Endothelial cell of umbilical vein (primary cell): ENCODE measurements around the gene SLC2A6.

ENCODE experiments used
- POLR2A ChIP-seq: IDR thresholded peaks from 2 replicates; pipeline ENCODE4 v1.6.1; 2012; ENCODE audit warnings: low read depth, mild to moderate bottlenecking, control low read depth, low read length
- POLR2AphosphoS5 ChIP-seq: IDR thresholded peaks from 2 replicates; pipeline ENCODE4 v1.6.1; 2012; ENCODE audit warnings: low read depth, mild to moderate bottlenecking, control low read depth, low read length, moderate library complexity; ENCODE audit not compliant: insufficient read depth
- TF ChIP-seq, protein P1 (sequence below), 2 donors: IDR thresholded peaks; 1 replicate in 1 of 2; 2 replicates in 1 of 2; pipeline ENCODE4 v1.5.1; 2011; ENCODE audit warnings: low read length in 2 of 2, mild to moderate bottlenecking in 2 of 2, moderate library complexity in 2 of 2, control low read depth in 1 of 2, inconsistent platforms in 1 of 2, low read depth in 1 of 2; ENCODE audit not compliant: insufficient read depth in 1 of 2; ENCODE audit errors: extremely low read depth in 1 of 2

DNA sequence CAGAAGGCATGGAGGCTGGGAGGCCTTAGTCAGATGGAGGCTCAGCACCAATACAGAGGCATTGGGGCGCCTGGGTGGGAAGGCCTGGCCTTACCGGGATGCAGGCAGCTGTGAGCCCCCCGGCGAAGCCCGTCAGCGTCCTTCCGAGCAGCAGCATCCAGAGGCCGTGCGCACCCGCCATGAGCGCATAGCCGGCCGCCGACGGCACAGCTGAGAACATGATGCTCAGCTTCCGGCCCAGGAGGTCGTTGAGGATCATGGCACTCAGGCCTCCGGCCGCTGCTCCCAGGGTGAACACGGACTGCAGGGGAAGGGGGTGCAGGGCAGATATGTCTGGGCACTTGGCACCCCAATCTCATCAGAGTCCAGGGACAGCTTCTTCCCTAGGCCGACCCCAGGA is 2.0 kb downstream of the SLC2A6 start:
- TF ChIP-seq POLR2AphosphoS5 (no peak), POLR2A (no peak)
- TF ChIP-seq, protein P1, sequence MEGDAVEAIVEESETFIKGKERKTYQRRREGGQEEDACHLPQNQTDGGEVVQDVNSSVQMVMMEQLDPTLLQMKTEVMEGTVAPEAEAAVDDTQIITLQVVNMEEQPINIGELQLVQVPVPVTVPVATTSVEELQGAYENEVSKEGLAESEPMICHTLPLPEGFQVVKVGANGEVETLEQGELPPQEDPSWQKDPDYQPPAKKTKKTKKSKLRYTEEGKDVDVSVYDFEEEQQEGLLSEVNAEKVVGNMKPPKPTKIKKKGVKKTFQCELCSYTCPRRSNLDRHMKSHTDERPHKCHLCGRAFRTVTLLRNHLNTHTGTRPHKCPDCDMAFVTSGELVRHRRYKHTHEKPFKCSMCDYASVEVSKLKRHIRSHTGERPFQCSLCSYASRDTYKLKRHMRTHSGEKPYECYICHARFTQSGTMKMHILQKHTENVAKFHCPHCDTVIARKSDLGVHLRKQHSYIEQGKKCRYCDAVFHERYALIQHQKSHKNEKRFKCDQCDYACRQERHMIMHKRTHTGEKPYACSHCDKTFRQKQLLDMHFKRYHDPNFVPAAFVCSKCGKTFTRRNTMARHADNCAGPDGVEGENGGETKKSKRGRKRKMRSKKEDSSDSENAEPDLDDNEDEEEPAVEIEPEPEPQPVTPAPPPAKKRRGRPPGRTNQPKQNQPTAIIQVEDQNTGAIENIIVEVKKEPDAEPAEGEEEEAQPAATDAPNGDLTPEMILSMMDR (IDR thresholded peaks at IDR 0.05; ENCODE audit: extremely low read depth in 1 of 2, insufficient read depth in 1 of 2, low read depth in 1 of 2, low read length in 2 of 2) = no peak
